ENCODE measurements around the gene RMND5A.

- TF ChIP-seq CTCF (IDR thresholded peaks at IDR 0.05; ENCODE audit: poor library complexity) (no peak), EZH2 (IDR thresholded peaks at IDR 0.05; ENCODE audit: borderline replicate concordance) (peak; percentile 76), EZH2phosphoT487 (IDR thresholded peaks at IDR 0.05; ENCODE audit: low read depth, severe bottlenecking, unreplicated experiment) (no peak)
Measured at GRCh38 chr2:86790134-86790675, 70.1 kb downstream of the RMND5A start.
